ENCODE results near the gene OFD1.

GRCh38 chrX:13721371-13721770 is 13.2 kb upstream of the OFD1 start:
- TF ChIP-seq, protein P1, sequence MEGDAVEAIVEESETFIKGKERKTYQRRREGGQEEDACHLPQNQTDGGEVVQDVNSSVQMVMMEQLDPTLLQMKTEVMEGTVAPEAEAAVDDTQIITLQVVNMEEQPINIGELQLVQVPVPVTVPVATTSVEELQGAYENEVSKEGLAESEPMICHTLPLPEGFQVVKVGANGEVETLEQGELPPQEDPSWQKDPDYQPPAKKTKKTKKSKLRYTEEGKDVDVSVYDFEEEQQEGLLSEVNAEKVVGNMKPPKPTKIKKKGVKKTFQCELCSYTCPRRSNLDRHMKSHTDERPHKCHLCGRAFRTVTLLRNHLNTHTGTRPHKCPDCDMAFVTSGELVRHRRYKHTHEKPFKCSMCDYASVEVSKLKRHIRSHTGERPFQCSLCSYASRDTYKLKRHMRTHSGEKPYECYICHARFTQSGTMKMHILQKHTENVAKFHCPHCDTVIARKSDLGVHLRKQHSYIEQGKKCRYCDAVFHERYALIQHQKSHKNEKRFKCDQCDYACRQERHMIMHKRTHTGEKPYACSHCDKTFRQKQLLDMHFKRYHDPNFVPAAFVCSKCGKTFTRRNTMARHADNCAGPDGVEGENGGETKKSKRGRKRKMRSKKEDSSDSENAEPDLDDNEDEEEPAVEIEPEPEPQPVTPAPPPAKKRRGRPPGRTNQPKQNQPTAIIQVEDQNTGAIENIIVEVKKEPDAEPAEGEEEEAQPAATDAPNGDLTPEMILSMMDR (IDR thresholded peaks at IDR 0.05; ENCODE audit: low read depth, low read length, poor library complexity, severe bottlenecking): no peak
- TF ChIP-seq EZH2phosphoT487 (IDR thresholded peaks at IDR 0.05; ENCODE audit: borderline replicate concordance, low read length): no peak
